ENCODE measurements around the gene ANKRD29. TPM values are rescaled to one million over a fixed set of nuclear protein-coding genes. Genes with fewer than 3 reads are reported as not detected.

ANKRD29 gene
- total RNA-seq, 1 donor from 2014 or later = not detected

DNA sequence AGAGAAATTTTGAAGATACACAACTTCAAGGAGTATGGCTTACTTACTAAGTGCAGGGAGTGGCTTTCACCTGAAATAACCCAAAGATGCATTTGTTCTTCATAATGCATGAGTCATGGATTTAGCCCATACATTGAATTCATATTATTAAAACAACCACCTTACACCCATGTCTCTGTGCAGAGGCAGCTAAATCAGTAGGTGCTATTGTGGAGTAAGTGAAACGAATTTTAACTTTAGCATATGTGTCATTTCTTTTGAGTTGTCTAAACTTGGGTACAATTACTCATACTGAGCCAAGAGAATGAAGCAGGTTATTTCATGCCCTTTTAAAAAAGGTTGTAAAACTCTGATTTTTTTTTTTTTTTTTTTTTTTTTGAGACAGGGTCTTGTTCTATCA lies 11.0 kb upstream of the ANKRD29 start:
- peaks cover 34% of the 10 kb centered on the region for H3K27me3 Mint-ChIP-seq
- no peak for DNase-seq
- no peaks in the 10 kb centered on the region for H3K4me1 Mint-ChIP-seq
- intact Hi-C loops (cut with micrococcal nuclease) = no loop called here
- no peak overlapping the region for H3K27ac Mint-ChIP-seq
- H3K4me3 Mint-ChIP-seq = no peak overlapping the region
- no peaks in the 10 kb centered on the region for H3K36me3 Mint-ChIP-seq (ENCODE audit: low read depth)
- no peaks in the 10 kb centered on the region for H3K9me3 Mint-ChIP-seq

DNA sequence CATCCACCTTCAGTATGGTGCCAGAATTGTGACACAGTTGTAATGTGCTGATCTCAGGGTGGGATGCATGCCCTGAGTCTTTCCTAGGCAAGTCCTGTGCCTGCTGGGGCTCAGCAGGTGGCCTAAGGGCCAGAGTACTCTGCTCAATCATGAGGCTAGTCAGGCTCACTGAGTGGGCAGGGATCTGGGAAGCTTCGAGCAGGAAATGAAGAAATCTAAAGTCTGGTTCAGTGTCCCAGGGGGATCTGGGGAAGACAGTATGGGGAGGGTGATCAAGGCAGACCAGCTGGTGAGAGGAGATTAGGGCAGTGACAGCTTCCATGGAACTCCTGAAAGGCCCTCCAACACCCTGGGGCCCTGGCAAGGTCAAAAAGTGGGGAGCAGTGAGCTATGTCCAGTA lies 8.9 kb upstream of the ANKRD29 start:
- DNase-seq = no peak
- no peaks in the 10 kb centered on the region for H3K9me3 Mint-ChIP-seq
- H3K27me3 Mint-ChIP-seq = peaks cover 34% of the 10 kb centered on the region
- no peaks in the 10 kb centered on the region for H3K4me1 Mint-ChIP-seq
- intact Hi-C loops (cut with micrococcal nuclease) = no loop called here
- H3K4me3 Mint-ChIP-seq = no peak overlapping the region
- no peak overlapping the region for H3K27ac Mint-ChIP-seq
- no peaks in the 10 kb centered on the region for H3K36me3 Mint-ChIP-seq (ENCODE audit: low read depth)

DNA sequence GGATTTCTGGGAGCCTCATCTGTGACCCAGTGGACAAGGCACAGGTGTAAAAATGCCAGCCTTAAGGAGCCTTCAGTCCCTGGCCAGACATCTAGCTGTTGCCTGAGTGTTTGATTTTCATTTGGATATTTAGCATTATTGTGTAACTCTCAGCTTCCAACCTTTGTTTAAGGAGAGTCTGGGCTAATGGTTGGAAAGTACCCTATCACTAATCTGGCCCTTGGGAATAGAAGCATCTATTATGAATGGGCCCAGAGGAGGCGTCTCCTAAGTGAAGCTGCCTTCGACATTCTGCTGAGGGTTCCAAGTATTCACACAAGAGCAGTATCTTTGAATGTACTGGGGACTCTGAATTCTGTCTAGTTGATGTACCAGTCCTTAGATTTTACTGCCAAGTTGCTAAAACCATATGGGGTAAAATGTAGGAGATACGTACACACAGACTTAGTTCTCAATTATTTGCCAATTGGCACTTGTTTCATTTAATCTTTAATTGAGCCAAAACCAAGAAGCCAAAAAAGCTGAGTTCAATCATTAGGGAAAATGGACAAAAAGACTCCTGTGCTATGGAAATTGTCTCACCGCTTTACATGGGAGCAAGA lies 7.2 kb upstream of the ANKRD29 start:
- H3K9me3 Mint-ChIP-seq = no peaks in the 10 kb centered on the region
- no peak for DNase-seq
- peaks cover 36% of the 10 kb centered on the region for H3K27me3 Mint-ChIP-seq
- H3K27ac Mint-ChIP-seq = no peak overlapping the region
- no peak overlapping the region for H3K4me3 Mint-ChIP-seq
- peaks cover 4% of the 10 kb centered on the region for H3K4me1 Mint-ChIP-seq
- no peaks in the 10 kb centered on the region for H3K36me3 Mint-ChIP-seq (ENCODE audit: low read depth)
- intact Hi-C loops (cut with micrococcal nuclease) = loop anchor here (10.0 kb wide), 1 partner anchor 45 kb away; no protein-coding TSS in a partner anchor

DNA sequence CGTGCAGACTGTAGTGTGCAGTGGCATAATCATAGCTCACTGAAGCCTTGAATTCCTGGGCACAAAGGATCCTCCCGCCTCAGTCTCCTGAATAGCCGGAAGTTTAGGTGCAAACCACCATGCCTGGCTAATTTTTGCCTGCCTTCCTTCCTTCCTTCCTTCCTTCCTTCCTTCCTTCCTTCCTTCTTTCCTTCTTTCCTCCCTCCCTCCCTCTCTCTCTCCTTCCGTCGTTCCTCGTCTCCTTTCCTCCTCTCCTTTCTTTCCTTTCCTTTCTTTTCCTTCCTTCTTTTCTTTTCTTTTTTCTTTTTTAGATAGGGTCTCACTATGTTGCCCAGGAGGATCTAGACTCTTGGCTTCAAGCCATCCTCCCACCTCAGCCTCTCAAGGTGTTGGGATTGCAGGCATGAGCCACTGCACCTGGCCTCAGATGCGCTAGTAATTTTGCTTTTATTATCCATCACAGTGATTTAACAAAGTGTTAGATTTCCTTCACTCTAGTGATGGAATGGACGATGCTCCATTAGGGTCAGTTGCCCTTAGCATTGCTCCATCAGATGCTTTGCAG lies 6.6 kb upstream of the ANKRD29 start:
- peaks cover 4% of the 10 kb centered on the region for H3K4me1 Mint-ChIP-seq
- H3K27ac Mint-ChIP-seq = no peak overlapping the region

DNA sequence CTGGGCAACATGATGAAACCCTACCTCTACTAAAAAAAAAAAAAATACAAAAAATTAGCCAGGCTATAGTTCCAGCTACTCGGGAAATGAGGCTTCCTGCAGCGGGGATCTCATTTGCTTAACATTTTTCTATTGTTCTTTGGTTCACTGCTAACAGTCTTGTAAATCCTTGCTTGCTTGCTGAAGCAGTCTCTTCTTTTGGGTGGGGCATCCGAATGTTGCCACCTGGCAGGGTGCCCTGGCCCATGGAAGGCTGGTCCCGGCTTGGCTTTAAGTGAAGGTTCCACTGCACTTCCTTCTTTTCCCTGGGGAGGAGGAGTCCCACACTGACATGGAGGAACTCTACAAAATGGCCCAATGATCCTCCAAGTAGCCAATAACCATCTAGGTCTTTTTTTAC lies 6.0 kb upstream of the ANKRD29 start:
- Mint-ChIP-seq H3K9me3 (no peaks in the 10 kb centered on the region), H3K27me3 (peaks cover 42% of the 10 kb centered on the region), H3K27ac (no peak overlapping the region), H3K4me1 (peaks cover 4% of the 10 kb centered on the region), H3K36me3 (ENCODE audit: low read depth) (no peaks in the 10 kb centered on the region), H3K4me3 (no peak overlapping the region)
- DNase-seq = no peak
- intact Hi-C loops (cut with micrococcal nuclease) = loop anchor here (10.0 kb wide), 1 partner anchor 46 kb away; no protein-coding TSS in a partner anchor

More for the DNA sequence above, 6.6 kb upstream of the ANKRD29 start:
- no peak for DNase-seq
- no peaks in the 10 kb centered on the region for H3K36me3 Mint-ChIP-seq (ENCODE audit: low read depth)
- intact Hi-C loops (cut with micrococcal nuclease) = loop anchor here (10.0 kb wide), 1 partner anchor 46 kb away; no protein-coding TSS in a partner anchor
- H3K27me3 Mint-ChIP-seq = peaks cover 41% of the 10 kb centered on the region
- H3K9me3 Mint-ChIP-seq = no peaks in the 10 kb centered on the region
- H3K4me3 Mint-ChIP-seq = no peak overlapping the region

DNA sequence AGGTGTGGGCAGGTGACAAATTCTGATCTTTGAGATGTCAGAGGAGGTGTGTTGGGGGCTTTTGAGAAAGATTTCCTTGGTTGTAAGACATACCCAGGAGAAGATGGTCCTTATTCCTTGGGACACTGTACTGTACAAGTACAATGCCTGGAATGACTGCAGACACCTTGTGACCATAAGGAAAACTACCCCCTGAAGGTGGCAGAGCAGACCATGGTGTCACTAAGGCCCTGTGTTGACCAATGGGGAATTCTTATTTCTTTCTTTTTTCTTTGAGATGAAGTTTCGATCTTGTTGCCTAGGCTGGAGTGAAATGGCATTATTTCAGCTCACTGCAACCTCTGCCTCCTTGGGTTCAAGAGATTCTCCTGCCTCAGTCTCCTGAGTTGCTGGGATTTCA lies 4.4 kb upstream of the ANKRD29 start:
- peaks cover 49% of the 10 kb centered on the region for H3K27me3 Mint-ChIP-seq
- intact Hi-C loops (cut with micrococcal nuclease) = loop anchor here (10.0 kb wide), 1 partner anchor 48 kb away; no protein-coding TSS in a partner anchor
- no peaks in the 10 kb centered on the region for H3K9me3 Mint-ChIP-seq
- no peak for DNase-seq
- no peak overlapping the region for H3K27ac Mint-ChIP-seq
- H3K4me3 Mint-ChIP-seq = no peak overlapping the region
- no peaks in the 10 kb centered on the region for H3K36me3 Mint-ChIP-seq (ENCODE audit: low read depth)
- H3K4me1 Mint-ChIP-seq = peaks cover 13% of the 10 kb centered on the region

DNA sequence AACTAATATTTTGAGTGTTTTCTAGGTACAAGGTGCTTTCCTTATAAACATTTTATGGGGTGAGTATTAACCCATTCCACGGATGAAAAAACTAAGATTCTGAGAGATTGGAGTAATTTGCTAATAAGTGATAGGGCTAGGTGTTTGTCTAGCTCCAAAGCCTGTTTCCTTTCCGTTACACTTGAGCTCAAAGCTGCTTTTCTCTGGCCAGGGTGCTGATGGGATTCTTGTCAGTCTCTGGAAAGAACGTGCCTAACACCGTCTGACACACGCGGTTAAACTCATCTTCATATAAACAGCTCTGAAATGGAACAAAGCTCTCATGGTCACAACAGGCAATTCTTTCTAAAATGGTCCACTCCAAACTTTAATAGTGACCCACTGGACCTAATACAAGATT lies 2.0 kb upstream of the ANKRD29 start:
- Mint-ChIP-seq H3K4me3 (no peak overlapping the region), H3K4me1 (peaks cover 19% of the 10 kb centered on the region), H3K27me3 (peaks cover 66% of the 10 kb centered on the region), H3K9me3 (no peaks in the 10 kb centered on the region), H3K27ac (no peak overlapping the region), H3K36me3 (ENCODE audit: low read depth) (no peaks in the 10 kb centered on the region)
- no peak for DNase-seq
- intact Hi-C loops (cut with micrococcal nuclease) = loop anchor here (5.0 to 10.0 kb wide), 2 partner anchors 37 to 50 kb away; no protein-coding TSS in a partner anchor

DNA sequence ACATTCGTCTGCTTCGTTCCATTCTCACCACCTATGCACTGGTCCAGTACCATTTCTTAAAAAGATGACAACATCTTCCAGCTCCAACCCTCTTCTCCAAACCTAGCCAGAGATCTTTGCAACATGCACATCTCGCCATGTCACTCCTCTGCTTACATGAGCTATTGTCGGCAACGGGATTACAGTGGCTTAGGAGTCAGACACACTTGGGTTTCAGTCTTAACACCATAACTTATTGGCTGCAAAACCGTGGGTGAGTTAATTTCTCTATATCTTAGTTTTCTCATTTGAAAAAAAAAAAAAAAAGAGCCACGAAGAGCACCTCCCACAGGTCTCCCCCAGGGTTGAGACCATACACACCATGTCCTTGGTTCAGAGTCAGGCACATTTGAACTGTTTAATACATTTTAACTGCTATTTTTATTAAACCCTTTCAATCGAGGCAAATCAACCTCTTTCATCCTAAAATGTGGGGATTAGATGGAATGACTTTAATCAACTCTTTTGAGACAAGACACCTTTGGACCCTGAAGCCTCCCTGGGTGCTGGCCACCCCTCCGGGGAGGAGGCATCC lies 889 bp downstream of the ANKRD29 start:
- Mint-ChIP-seq H3K27me3 (peaks cover 72% of the 10 kb centered on the region), H3K27ac (peak overlapping the region; percentile 32), H3K4me3 (peak overlapping the region; percentile 74), H3K4me1 (peaks cover 19% of the 10 kb centered on the region), H3K9me3 (no peaks in the 10 kb centered on the region), H3K36me3 (ENCODE audit: low read depth) (no peaks in the 10 kb centered on the region)
- intact Hi-C loops (cut with micrococcal nuclease) = loop anchor here (5.0 to 10.0 kb wide), 2 partner anchors 35 to 53 kb away; no protein-coding TSS in a partner anchor
- peak; percentile 58 for DNase-seq

DNA sequence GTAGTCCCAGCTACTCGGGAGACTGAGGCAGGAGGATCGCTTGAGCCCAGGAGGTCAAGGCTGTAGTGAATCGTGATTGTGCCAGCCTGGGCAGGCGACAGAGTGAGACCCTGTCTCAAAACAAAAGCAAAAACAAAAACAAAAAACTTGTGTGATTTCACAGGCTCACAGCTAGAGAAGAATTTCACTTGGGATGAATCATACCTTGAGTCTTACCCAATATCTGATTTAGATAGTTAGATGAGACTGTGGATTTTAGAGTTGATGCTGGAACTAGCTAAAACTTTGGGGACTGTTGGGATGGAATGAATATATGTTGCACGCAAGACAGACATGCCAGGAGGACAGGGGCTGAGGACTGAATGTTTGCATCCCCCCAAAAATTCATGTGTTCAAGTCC lies 4.4 kb downstream of the ANKRD29 start:
- intact Hi-C loops (cut with micrococcal nuclease) = no loop called here
- H3K36me3 Mint-ChIP-seq (ENCODE audit: low read depth) = no peaks in the 10 kb centered on the region
- peaks cover 13% of the 10 kb centered on the region for H3K4me1 Mint-ChIP-seq
- no peak for DNase-seq
- no peak overlapping the region for H3K4me3 Mint-ChIP-seq
- H3K27ac Mint-ChIP-seq = no peak overlapping the region
- H3K27me3 Mint-ChIP-seq = peaks cover 51% of the 10 kb centered on the region
- H3K9me3 Mint-ChIP-seq = no peaks in the 10 kb centered on the region

DNA sequence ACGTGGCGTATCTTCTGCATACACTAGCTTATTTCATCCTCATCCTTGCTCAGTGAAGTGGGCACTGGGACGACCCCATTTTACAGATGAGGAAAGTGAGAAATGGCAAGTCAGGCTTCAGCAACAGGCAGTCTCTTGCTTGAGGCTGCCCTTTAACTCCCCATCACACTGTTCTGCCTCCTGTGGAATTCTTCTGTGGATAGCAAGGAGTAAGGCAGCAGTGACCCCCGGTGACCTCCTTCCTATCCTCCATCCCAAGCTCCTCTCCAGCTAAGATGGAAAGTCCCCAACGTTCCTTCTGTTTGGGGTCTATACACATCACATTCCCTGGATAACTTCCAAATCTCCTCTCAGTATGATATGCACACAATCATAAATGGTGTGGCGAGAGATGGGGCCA lies 10.5 kb downstream of the ANKRD29 start:
- DNase-seq = no peak
- H3K27ac Mint-ChIP-seq = no peak overlapping the region
- no peaks in the 10 kb centered on the region for H3K36me3 Mint-ChIP-seq (ENCODE audit: low read depth)
- peaks cover 31% of the 10 kb centered on the region for H3K27me3 Mint-ChIP-seq
- no peaks in the 10 kb centered on the region for H3K9me3 Mint-ChIP-seq
- peaks cover 1% of the 10 kb centered on the region for H3K4me1 Mint-ChIP-seq
- H3K4me3 Mint-ChIP-seq = no peak overlapping the region
- intact Hi-C loops (cut with micrococcal nuclease) = no loop called here

DNA sequence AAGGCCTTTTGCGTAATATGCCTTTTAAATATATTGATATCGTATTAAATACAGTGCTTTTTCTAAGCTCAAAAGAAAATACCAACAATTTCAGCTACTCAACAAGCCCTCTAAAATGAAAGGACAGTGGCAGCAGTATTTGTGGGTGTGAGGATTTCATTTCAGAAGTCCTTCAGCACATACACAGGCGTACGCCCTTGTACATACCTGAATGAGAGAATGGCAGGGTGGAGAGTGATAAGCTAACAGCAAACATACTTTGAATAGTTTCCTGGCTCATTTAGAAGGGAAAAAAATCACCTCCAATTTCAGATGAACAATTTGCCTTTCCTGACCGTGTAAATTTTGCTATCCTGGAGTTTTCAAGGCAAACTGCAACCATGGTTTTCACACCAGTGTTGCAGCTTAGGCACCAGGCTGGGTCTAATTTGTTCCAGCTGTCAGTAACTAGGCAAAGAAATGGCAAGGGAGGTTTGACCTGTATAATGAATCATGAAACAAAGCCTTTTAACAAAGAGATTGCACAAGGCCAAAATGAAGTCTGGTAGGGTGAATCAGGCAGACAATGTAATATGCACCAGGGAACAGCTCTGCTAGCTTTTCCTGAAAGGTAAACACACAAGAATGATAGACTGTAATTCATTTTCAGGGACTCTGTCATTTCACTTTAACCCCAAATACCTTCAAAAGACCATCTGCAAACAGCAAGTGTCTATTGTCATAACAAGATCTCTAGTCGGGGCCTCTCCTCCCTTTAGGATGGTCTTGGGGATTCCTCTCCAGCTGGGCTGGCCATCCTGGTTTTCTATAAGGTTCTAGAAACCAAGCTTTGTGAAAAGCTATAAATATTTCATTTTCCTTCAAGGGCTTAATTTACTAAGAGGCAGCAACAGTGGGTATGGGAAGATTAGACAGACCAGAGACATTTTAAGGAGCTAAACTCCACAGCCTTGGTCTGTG lies 11.5 kb downstream of the ANKRD29 start:
- no peaks in the 10 kb centered on the region for H3K36me3 Mint-ChIP-seq (ENCODE audit: low read depth)
- H3K27ac Mint-ChIP-seq = no peak overlapping the region
- no peak overlapping the region for H3K4me3 Mint-ChIP-seq
- H3K4me1 Mint-ChIP-seq = peaks cover 1% of the 10 kb centered on the region
- intact Hi-C loops (cut with micrococcal nuclease) = no loop called here
- no peak for DNase-seq
- H3K27me3 Mint-ChIP-seq = peaks cover 26% of the 10 kb centered on the region
- no peaks in the 10 kb centered on the region for H3K9me3 Mint-ChIP-seq

DNA sequence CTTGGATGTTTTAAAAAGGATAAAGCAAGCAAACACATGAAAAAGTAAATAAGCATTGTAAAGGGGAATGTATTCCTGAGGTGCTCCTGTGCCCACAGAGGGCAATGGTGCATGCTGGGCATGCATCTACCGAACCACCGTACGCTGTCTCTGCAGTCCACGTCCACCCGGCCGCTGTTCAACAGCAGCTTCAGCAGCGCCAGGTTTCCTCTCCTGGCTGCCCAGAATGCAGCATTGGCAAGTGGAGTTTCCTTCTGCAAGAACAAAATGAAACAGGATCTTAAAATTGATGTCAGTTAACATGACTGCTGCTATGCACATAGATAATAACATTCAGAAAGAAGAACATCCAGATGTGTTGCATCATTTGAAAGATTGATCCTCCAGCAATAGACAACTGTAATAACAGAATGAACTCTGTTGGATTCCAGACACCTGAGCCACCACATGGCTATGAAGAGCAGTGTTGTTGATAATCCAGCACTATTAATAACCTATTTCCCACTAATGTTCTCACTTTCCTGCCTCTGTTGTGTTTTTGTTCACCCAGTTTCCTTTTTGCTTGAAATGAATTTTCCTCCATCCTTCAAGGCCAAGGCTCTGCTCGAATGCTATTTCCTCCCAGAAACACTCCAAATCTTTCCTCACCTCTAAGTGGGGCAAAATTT lies 13.6 kb downstream of the ANKRD29 start:
- H3K27me3 Mint-ChIP-seq = peaks cover 31% of the 10 kb centered on the region
- H3K4me3 Mint-ChIP-seq = no peak overlapping the region
- H3K4me1 Mint-ChIP-seq = peaks cover 1% of the 10 kb centered on the region
- no peaks in the 10 kb centered on the region for H3K36me3 Mint-ChIP-seq (ENCODE audit: low read depth)
- no peaks in the 10 kb centered on the region for H3K9me3 Mint-ChIP-seq
- DNase-seq = no peak
- no peak overlapping the region for H3K27ac Mint-ChIP-seq
- intact Hi-C loops (cut with micrococcal nuclease) = no loop called here

DNA sequence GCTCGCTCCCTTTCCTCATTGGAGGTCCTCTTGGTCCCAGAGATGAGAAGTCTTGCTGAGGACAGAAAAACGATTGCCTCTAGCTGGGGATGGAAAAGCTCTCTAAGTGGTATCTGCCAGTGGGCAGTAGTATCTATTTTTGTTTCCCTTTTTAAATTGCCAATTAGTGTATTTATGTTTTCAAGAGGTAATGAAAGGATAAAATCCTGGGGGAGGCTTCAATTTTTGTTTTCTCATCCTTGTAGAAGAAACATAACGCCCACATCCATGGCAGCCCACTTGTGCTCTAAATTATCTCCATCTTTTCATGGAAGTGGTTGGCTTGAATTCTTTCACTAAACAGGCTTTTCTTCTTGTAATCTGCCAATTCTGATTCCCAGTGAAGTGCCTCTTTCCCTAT lies 14.3 kb downstream of the ANKRD29 start:
- Mint-ChIP-seq H3K4me3 (no peak overlapping the region), H3K27ac (no peak overlapping the region), H3K36me3 (ENCODE audit: low read depth) (no peaks in the 10 kb centered on the region), H3K9me3 (no peaks in the 10 kb centered on the region), H3K4me1 (peaks cover 1% of the 10 kb centered on the region), H3K27me3 (peaks cover 32% of the 10 kb centered on the region)
- intact Hi-C loops (cut with micrococcal nuclease) = no loop called here
- no peak for DNase-seq

Measured in activated CD4-positive, alpha-beta T cell treated with anti-CD3 and anti-CD28 coated beads, Interleukin-2, amount 10 ng/mL, durations not matched to agents 24 days and 14 days (primary cell).